ENCODE data around the gene LRIG1.

LRIG1 gene

DNA sequence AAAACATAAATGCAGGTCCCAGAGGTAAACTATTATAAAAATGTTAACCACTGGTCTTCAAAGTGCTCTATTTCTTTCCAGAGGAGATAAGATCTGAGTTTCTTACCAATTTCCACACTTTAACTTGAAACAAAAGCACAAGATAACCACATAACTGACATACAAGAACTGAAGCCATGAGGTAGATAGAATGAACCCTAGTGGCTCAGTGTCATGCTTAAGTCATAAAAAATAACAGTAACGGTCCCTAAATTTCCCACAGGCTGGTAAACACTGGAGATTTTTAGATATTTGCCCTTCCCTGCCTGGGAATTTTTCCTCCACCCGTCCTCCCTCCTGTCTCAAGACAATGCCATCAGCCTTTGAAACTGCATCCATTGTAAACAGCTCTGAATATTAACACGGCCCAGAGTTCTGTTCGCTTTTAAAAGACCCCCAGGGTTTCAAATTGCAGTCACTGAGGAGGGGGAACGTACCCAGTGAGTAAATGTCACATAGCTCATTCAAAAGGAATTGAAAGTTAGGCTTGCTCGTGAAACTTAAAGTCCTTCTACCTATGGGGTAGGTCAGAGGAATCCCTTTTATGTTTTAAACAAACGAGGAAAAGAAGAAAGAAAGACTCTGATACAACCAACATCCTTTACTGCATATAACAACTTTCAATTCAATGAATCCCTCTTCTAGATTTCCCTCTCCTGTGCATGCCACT is 5.7 kb downstream of the LRIG1 start:
- DNase-seq (ENCODE audit: insufficient read length, low spot score) (no peak), FAIRE-seq (no peak)
- TF ChIP-seq, protein P1, sequence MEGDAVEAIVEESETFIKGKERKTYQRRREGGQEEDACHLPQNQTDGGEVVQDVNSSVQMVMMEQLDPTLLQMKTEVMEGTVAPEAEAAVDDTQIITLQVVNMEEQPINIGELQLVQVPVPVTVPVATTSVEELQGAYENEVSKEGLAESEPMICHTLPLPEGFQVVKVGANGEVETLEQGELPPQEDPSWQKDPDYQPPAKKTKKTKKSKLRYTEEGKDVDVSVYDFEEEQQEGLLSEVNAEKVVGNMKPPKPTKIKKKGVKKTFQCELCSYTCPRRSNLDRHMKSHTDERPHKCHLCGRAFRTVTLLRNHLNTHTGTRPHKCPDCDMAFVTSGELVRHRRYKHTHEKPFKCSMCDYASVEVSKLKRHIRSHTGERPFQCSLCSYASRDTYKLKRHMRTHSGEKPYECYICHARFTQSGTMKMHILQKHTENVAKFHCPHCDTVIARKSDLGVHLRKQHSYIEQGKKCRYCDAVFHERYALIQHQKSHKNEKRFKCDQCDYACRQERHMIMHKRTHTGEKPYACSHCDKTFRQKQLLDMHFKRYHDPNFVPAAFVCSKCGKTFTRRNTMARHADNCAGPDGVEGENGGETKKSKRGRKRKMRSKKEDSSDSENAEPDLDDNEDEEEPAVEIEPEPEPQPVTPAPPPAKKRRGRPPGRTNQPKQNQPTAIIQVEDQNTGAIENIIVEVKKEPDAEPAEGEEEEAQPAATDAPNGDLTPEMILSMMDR (IDR thresholded peaks at IDR 0.05; ENCODE audit: insufficient read depth, missing control alignments), result no peak

DNA sequence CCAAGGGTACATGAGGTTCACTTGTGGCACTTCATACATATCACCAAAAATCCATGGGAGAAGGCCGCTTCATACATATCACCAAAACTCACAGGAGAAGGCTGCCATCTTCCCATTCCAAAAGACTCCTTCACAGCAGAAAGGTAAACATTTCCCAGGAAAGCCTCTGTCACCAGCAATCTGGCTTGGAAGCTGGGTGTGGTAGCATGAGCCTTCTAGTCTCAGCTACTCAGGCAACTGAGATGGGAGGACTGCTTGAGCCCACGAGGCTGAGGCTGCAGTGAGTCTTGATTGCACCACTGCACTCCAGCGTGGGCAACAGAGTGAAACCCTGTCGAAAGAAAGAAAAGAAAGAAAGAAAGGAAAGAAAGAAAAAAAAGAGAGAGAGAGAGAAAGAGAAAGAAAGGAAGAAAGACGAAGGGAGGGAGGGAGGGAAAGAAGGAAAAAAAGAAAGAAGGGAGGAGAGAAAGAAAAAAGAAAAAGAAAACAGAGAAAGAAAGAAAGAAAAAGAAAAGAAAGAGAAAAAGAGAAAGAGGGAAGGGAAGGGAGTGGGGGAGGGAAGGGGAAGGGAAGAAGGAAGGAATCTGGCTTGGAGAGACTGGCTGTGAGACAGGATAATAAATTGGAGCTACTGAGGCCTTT is 7.2 kb downstream of the LRIG1 start:
- no peak for FAIRE-seq
- no peak for DNase-seq (ENCODE audit: insufficient read length, low spot score)
- TF ChIP-seq, protein P1 (IDR thresholded peaks at IDR 0.05; ENCODE audit: insufficient read depth, missing control alignments), result no peak

DNA sequence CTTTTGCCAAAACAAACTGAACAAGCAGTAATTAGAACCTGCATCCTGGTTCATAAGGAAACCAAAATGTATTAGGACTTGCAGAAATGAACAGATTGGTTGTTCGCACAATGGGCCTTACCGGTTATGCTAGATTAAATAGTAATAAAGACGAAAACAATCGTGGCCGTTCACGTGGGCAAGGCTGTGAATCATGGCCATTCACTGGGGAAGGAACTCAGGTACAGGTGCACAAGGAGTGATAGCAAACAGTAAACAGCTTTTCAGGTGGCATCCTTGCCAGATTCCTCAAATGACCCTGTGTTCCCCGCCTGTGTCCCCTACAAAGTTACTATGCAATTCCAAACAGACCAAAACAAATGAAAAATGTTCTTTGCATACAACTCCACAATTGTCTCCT is 8.2 kb downstream of the LRIG1 start:
- FAIRE-seq (no peak), DNase-seq (ENCODE audit: insufficient read length, low spot score) (no peak)
- TF ChIP-seq, protein P1 (IDR thresholded peaks at IDR 0.05; ENCODE audit: insufficient read depth, missing control alignments), result no peak

- TF ChIP-seq, protein P1 (IDR thresholded peaks at IDR 0.05; ENCODE audit: insufficient read depth, missing control alignments), result no peak
- no peak for FAIRE-seq
Observed at GRCh38 chr3:66492071-66492470, 8.8 kb downstream of the LRIG1 start.

GRCh38 chr3:66490984-66491383 is 9.8 kb downstream of the LRIG1 start:
- TF ChIP-seq, protein P1 (IDR thresholded peaks at IDR 0.05; ENCODE audit: insufficient read depth, missing control alignments), result no peak
- no peak for FAIRE-seq
- no peak for DNase-seq (ENCODE audit: insufficient read length, low spot score)

More at GRCh38 chr3:66492071-66492470, 8.8 kb downstream of the LRIG1 start:
- DNase-seq (ENCODE audit: insufficient read length, low spot score), result no peak

- DNase-seq (ENCODE audit: insufficient read length, low spot score) (no peak), FAIRE-seq (no peak)
- TF ChIP-seq, protein P1 (IDR thresholded peaks at IDR 0.05; ENCODE audit: insufficient read depth, missing control alignments), result no peak
Observed at GRCh38 chr3:66490214-66490613, 10.6 kb downstream of the LRIG1 start.

DNA sequence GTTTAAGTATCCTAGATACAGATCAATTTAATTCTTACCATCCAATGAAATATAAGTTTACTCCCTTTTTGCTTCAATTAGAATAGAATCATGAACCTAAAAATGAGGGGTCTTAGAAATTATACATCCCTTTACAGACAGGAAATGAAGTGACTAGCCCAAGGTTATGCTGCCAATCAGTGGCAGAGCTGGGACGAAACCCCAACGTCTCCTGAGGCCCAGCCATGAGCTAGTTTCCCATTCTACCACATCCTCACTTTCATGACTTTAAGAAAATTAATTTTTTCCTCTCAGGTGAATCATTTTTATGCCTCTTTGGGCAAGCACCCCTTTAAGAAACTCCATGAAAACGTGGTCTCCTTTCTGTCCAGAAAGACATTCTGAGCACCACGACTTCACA is 11.2 kb downstream of the LRIG1 start:
- FAIRE-seq (no peak), DNase-seq (ENCODE audit: insufficient read length, low spot score) (no peak)
- TF ChIP-seq, protein P1 (IDR thresholded peaks at IDR 0.05; ENCODE audit: insufficient read depth, missing control alignments), result no peak

All from D721Med (cell line).